IPS-18a (cell line): Measurements from ENCODE around the gene DEPP1.
"Not testable (repeated sequence)": the region's sequence is repeated elsewhere in the genome, so short reads cannot be mapped to it uniquely, and the experiment has no call there.

ENCODE experiments used
- H3K27ac ChIP-seq: one replicate; pipeline ENCODE4 v1.5.1; 2013; ENCODE audit warnings: low read length
- H3K27me3 ChIP-seq: one replicate; pipeline ENCODE4 v1.6.1; 2013; ENCODE audit warnings: mild to moderate bottlenecking, low read length; ENCODE audit not compliant: control insufficient read depth, insufficient read depth
- H3K36me3 ChIP-seq: one replicate; pipeline ENCODE4 v1.6.1; 2013; ENCODE audit warnings: low read depth, low read length; ENCODE audit not compliant: control insufficient read depth
- H3K4me1 ChIP-seq: one replicate; pipeline ENCODE4 v1.6.1; 2013; ENCODE audit warnings: low read depth, low read length; ENCODE audit not compliant: control insufficient read depth
- H3K4me3 ChIP-seq: one replicate; pipeline ENCODE4 v1.5.1; 2013; ENCODE audit warnings: low read length
- H3K9ac ChIP-seq: one replicate; pipeline ENCODE4 v1.6.1; 2013; ENCODE audit warnings: mild to moderate bottlenecking, low read length, moderate library complexity
- H3K9me3 ChIP-seq: one replicate; pipeline ENCODE4 v1.6.1; 2013; ENCODE audit warnings: low read depth, low read length; ENCODE audit not compliant: control insufficient read depth

DEPP1 gene

GRCh38 chr10:44978570-44979280 is at the start of gene DEPP1:
TSS of gene DEPP1 (minus strand) at chr10:44978809. CDS start at chr10:44978030, 779 bp downstream.
- H3K9ac ChIP-seq: no peak within 1 kb of the TSS
- H3K27ac ChIP-seq: no peak within 1 kb of the TSS
- no peaks in the 10 kb centered on the region for H3K36me3 ChIP-seq
- peak within 1 kb of the TSS; percentile 46 for H3K4me3 ChIP-seq
- peaks cover 58% of the 10 kb centered on the region for H3K4me1 ChIP-seq
- H3K27me3 ChIP-seq: no peaks in the 10 kb centered on the region
- H3K9me3 ChIP-seq: no peaks in the 10 kb centered on the region

- no peak overlapping the region for H3K4me3 ChIP-seq
- no peaks in the 10 kb centered on the region for H3K27me3 ChIP-seq
- no peak overlapping the region for H3K9ac ChIP-seq
- H3K4me1 ChIP-seq: no peaks in the 10 kb centered on the region
- H3K27ac ChIP-seq: no peak overlapping the region
- H3K9me3 ChIP-seq: no peaks in the 10 kb centered on the region
- H3K36me3 ChIP-seq: no peaks in the 10 kb centered on the region
Measured at GRCh38 chr10:45023426-45023825, 44.8 kb upstream of the DEPP1 start.

GRCh38 chr10:45015590-45015989 is 37.0 kb upstream of the DEPP1 start:
- no peak overlapping the region for H3K4me3 ChIP-seq
- no peaks in the 10 kb centered on the region for H3K4me1 ChIP-seq
- H3K9me3 ChIP-seq: no peaks in the 10 kb centered on the region
- H3K36me3 ChIP-seq: no peaks in the 10 kb centered on the region
- H3K9ac ChIP-seq: no peak overlapping the region
- H3K27me3 ChIP-seq: no peaks in the 10 kb centered on the region
- no peak overlapping the region for H3K27ac ChIP-seq

GRCh38 chr10:45014557-45014956 is 35.9 kb upstream of the DEPP1 start:
- H3K4me1 ChIP-seq, H3K9me3 ChIP-seq, H3K27ac ChIP-seq, H3K36me3 ChIP-seq, H3K9ac ChIP-seq, H3K27me3 ChIP-seq, H3K4me3 ChIP-seq: not testable (repeated sequence)

- H3K36me3 ChIP-seq: peaks cover 14% of the 10 kb centered on the region
- no peak overlapping the region for H3K9ac ChIP-seq
- no peaks in the 10 kb centered on the region for H3K9me3 ChIP-seq
- no peaks in the 10 kb centered on the region for H3K27me3 ChIP-seq
- no peak overlapping the region for H3K27ac ChIP-seq
- no peaks in the 10 kb centered on the region for H3K4me1 ChIP-seq
- no peak overlapping the region for H3K4me3 ChIP-seq
Measured at GRCh38 chr10:45008524-45009161, 30.0 kb upstream of the DEPP1 start.

- H3K27ac ChIP-seq: no peak overlapping the region
- H3K4me3 ChIP-seq: no peak overlapping the region
- peaks cover 19% of the 10 kb centered on the region for H3K36me3 ChIP-seq
- no peaks in the 10 kb centered on the region for H3K9me3 ChIP-seq
- peaks cover 6% of the 10 kb centered on the region for H3K4me1 ChIP-seq
- no peak overlapping the region for H3K9ac ChIP-seq
- no peaks in the 10 kb centered on the region for H3K27me3 ChIP-seq
Measured at GRCh38 chr10:45006276-45007030, 27.8 kb upstream of the DEPP1 start.

- H3K4me3 ChIP-seq: no peak overlapping the region
- no peaks in the 10 kb centered on the region for H3K27me3 ChIP-seq
- H3K36me3 ChIP-seq: peaks cover 19% of the 10 kb centered on the region
- H3K9ac ChIP-seq: no peak overlapping the region
- H3K27ac ChIP-seq: no peak overlapping the region
- no peaks in the 10 kb centered on the region for H3K9me3 ChIP-seq
- H3K4me1 ChIP-seq: peaks cover 9% of the 10 kb centered on the region
Measured at GRCh38 chr10:45005284-45005683, 26.7 kb upstream of the DEPP1 start.

GRCh38 chr10:45004661-45005060 is 26.1 kb upstream of the DEPP1 start:
- no peak overlapping the region for H3K9ac ChIP-seq
- H3K9me3 ChIP-seq: no peaks in the 10 kb centered on the region
- H3K36me3 ChIP-seq: peaks cover 19% of the 10 kb centered on the region
- no peak overlapping the region for H3K27ac ChIP-seq
- H3K4me1 ChIP-seq: peaks cover 15% of the 10 kb centered on the region
- no peaks in the 10 kb centered on the region for H3K27me3 ChIP-seq
- no peak overlapping the region for H3K4me3 ChIP-seq

- no peak overlapping the region for H3K27ac ChIP-seq
- H3K9me3 ChIP-seq: no peaks in the 10 kb centered on the region
- no peak overlapping the region for H3K4me3 ChIP-seq
- no peak overlapping the region for H3K9ac ChIP-seq
- H3K4me1 ChIP-seq: peaks cover 18% of the 10 kb centered on the region
- H3K27me3 ChIP-seq: no peaks in the 10 kb centered on the region
- peaks cover 19% of the 10 kb centered on the region for H3K36me3 ChIP-seq
Measured at GRCh38 chr10:45003432-45004000, 24.9 kb upstream of the DEPP1 start.

- Histone ChIP-seq H3K27ac (no peak overlapping the region), H3K27me3 (no peaks in the 10 kb centered on the region), H3K4me1 (peaks cover 18% of the 10 kb centered on the region), H3K9ac (peak overlapping the region; percentile 77), H3K36me3 (peaks cover 19% of the 10 kb centered on the region), H3K9me3 (no peaks in the 10 kb centered on the region), H3K4me3 (peak overlapping the region; percentile 84)
Measured at GRCh38 chr10:45001381-45002148, 23.0 kb upstream of the DEPP1 start.
